HCT116 (cell line): ENCODE results near the gene GMPPA. TPM values are rescaled to one million over a fixed set of nuclear protein-coding genes. Genes with fewer than 3 reads are reported as not detected.

ENCODE experiments used
- ATAC-seq: fragments of 200-7000 bp; cut with Tn5 transposase; 2 replicates; pipeline ENCODE4 v1.9.1; 2020; ENCODE audit warnings: mild to moderate bottlenecking, moderate library complexity
- BruUV-seq: library from RNA; stranded (reverse); fragments of 400-500 nt; replicated peaks from 2 replicates; lab custom pipeline; 2021; lab: Mats Ljungman, UMichigan
- CTCF ChIA-PET: fragments of 300-600 bp; sonication (Branson Sonifier 250); formaldehyde crosslinking; loops from one replicate; lab custom pipeline; 2021; ENCODE audit warnings: antibody characterized with exemption; lab: Charles Lee
- POLR2A ChIA-PET: fragments of 300-600, 350-600 bp; sonication (Branson Sonifier 250); formaldehyde crosslinking; loops from one replicate; lab custom pipeline; 2021; ENCODE audit warnings: antibody characterized with exemption; lab: Charles Lee
- RAD21 ChIA-PET, 2 experiments: fragments of 300-600 bp; sonication (Branson Sonifier 250); formaldehyde crosslinking; loops; one replicate each; lab custom pipeline; 2023; ENCODE audit warnings: low total read pairs in 2 of 2; ENCODE audit not compliant: uncharacterized antibody in 2 of 2, unreplicated experiment in 2 of 2, low non-redundant PET in 1 of 2; lab: Charles Lee
- DNase-seq: peaks from one replicate; pipeline ENCODE4 v3.0.0-alpha.2; 2010; ENCODE audit warnings: low read depth, low spot score
- H2AFZ ChIP-seq: fragments of 200-600 bp; shearing (Covaris generic), sonication (generic); 2 replicates; pipeline ENCODE4 v1.6.1; 2017; ENCODE audit warnings: low read depth, mixed run types, mixed read lengths, antibody characterized with exemption, low read length; ENCODE audit not compliant: poor library complexity, severe bottlenecking
- H3K27ac ChIP-seq: 2 replicates; pipeline ENCODE4 v1.5.1; 2012; ENCODE audit warnings: low read depth, low read length
- H3K27me3 ChIP-seq: fragments of 200-600 bp; sonication (generic); 2 replicates; pipeline ENCODE4 v1.6.1; 2016; ENCODE audit warnings: mixed run types, low read length, mixed read lengths; ENCODE audit not compliant: insufficient read depth
- H3K36me3 ChIP-seq, 2 experiments: fragments of 200-500 bp in 1 of 2; fragments of 200-600 bp in 1 of 2; sonication (Bioruptor generic) in 1 of 2; sonication (generic) in 1 of 2; 2 replicates each; pipeline versions ENCODE4 v1.5.1 to v1.6.1; 2014 to 2016; ENCODE audit warnings: low read length in 2 of 2, inconsistent platforms in 1 of 2, mixed read lengths in 1 of 2, mixed run types in 1 of 2; ENCODE audit not compliant: insufficient read depth in 2 of 2, control insufficient read depth in 1 of 2
- H3K4me1 ChIP-seq, 2 experiments: fragments of 200-600 bp in 1 of 2; sonication (generic) in 1 of 2; 2 replicates each; pipeline versions ENCODE4 v1.5.1 to v1.6.1; 2012 to 2017; ENCODE audit warnings: low read length in 2 of 2, inconsistent platforms in 1 of 2, mild to moderate bottlenecking in 1 of 2, mixed read lengths in 1 of 2, mixed run types in 1 of 2, moderate library complexity in 1 of 2; ENCODE audit not compliant: insufficient read depth in 2 of 2, control insufficient read depth in 1 of 2
- H3K4me2 ChIP-seq: fragments of 200-600 bp; sonication (generic); 2 replicates; pipeline ENCODE4 v1.6.1; 2017; ENCODE audit warnings: mixed run types, low read length, mixed read lengths
- H3K4me3 ChIP-seq, 2 experiments: fragments of 200-600 bp in 1 of 2; sonication (generic) in 1 of 2; replicated peaks in 1 of 2; 2 replicates each; pipeline ENCODE4 v1.5.1; 2011 to 2016; ENCODE audit warnings: low read length in 2 of 2, control low read depth in 1 of 2, low read depth in 1 of 2, mild to moderate bottlenecking in 1 of 2, mixed read lengths in 1 of 2, mixed run types in 1 of 2
- H3K79me2 ChIP-seq: fragments of 200-600 bp; sonication (generic); 2 replicates; pipeline ENCODE4 v1.6.1; 2017; ENCODE audit warnings: mild to moderate bottlenecking, mixed run types, low read length, moderate library complexity, mixed read lengths; ENCODE audit not compliant: insufficient read depth
- H3K9ac ChIP-seq: fragments of 200-600 bp; sonication (generic); 2 replicates; pipeline ENCODE4 v1.6.1; 2016; ENCODE audit warnings: low read length, mixed read lengths
- H3K9me2 ChIP-seq: fragments of 200-600 bp; sonication (generic), shearing (Covaris generic); 2 replicates; pipeline ENCODE4 v1.6.1; 2017; ENCODE audit warnings: mixed run types, mild to moderate bottlenecking, moderate library complexity; ENCODE audit not compliant: insufficient read depth
- H3K9me3 ChIP-seq, 2 experiments: fragments of 200-500 bp in 1 of 2; fragments of 200-600 bp in 1 of 2; sonication (Bioruptor generic) in 1 of 2; sonication (generic) in 1 of 2; 2 replicates each; pipeline ENCODE4 v1.6.1; 2014 to 2017; ENCODE audit warnings: low read length in 2 of 2, mixed read lengths in 2 of 2, inconsistent platforms in 1 of 2, low read depth in 1 of 2, mild to moderate bottlenecking in 1 of 2, mixed run types in 1 of 2, moderate library complexity in 1 of 2; ENCODE audit not compliant: control insufficient read depth in 1 of 2, insufficient read depth in 1 of 2
- H4K20me1 ChIP-seq: fragments of 200-600 bp; sonication (generic), shearing (Covaris generic); 2 replicates; pipeline ENCODE4 v1.6.1; 2017; ENCODE audit warnings: mixed run types, mild to moderate bottlenecking, moderate library complexity; ENCODE audit not compliant: insufficient read depth
- CEBPB ChIP-seq: IDR thresholded peaks from 2 replicates; pipeline ENCODE4 v1.6.1; 2012; ENCODE audit warnings: low read depth
- EZH2phosphoT487 ChIP-seq: fragments of 200-600 bp; IDR thresholded peaks from 2 replicates; pipeline ENCODE4 v1.6.1; 2018; ENCODE audit warnings: antibody characterized with exemption, borderline replicate concordance
- FOSL1 ChIP-seq: IDR thresholded peaks from 2 replicates; pipeline ENCODE4 v1.6.1; 2012; ENCODE audit warnings: low read depth
- POLR2AphosphoS5 ChIP-seq: IDR thresholded peaks from 2 replicates; pipeline ENCODE4 v1.6.1; 2011; ENCODE audit warnings: mild to moderate bottlenecking, low read depth, low read length, moderate library complexity
- RAD21 ChIP-seq: IDR thresholded peaks from 2 replicates; pipeline ENCODE4 v1.6.1; 2012; ENCODE audit warnings: low read depth, mild to moderate bottlenecking
- SIN3A ChIP-seq: IDR thresholded peaks from 2 replicates; pipeline ENCODE4 v1.6.1; 2012; ENCODE audit warnings: low read depth
- SP1 ChIP-seq: IDR thresholded peaks from 2 replicates; pipeline ENCODE4 v1.6.1; 2012; ENCODE audit warnings: low read depth
- TCF7L2 ChIP-seq: IDR thresholded peaks from 2 replicates; pipeline ENCODE4 v1.7.0; 2011; ENCODE audit warnings: borderline replicate concordance, inconsistent platforms; ENCODE audit not compliant: insufficient read depth, insufficient read length; ENCODE audit errors: extremely low read depth
- ZFX ChIP-seq: fragments of 450-650 bp; IDR thresholded peaks from 2 replicates; pipeline ENCODE4 v1.6.1; 2017
- ZNF274 ChIP-seq: fragments of 200-500 bp; sonication (Bioruptor generic); IDR thresholded peaks from 2 replicates; pipeline ENCODE4 v1.6.1; 2014; ENCODE audit warnings: mild to moderate bottlenecking, low read depth, low read length, inconsistent platforms
- intact Hi-C: fragments of 100-400 bp; cut with micrococcal nuclease; formaldehyde crosslinking; loops from 2 replicates; pipeline ENCODE4 v1.10.0; 2022
- total RNA-seq: library from RNA; stranded (reverse); gene quantifications from one replicate; pipeline ENCODE4 v1.2.1, GENCODE V29; 2021; ENCODE audit not compliant: unreplicated experiment
- TF ChIP-seq, protein P1 (sequence below): IDR thresholded peaks from 2 replicates; pipeline ENCODE4 v1.6.1; 2012

The GMPPA gene
- total RNA-seq, 1 experiment from 2014 or later: 71.8 TPM

DNA sequence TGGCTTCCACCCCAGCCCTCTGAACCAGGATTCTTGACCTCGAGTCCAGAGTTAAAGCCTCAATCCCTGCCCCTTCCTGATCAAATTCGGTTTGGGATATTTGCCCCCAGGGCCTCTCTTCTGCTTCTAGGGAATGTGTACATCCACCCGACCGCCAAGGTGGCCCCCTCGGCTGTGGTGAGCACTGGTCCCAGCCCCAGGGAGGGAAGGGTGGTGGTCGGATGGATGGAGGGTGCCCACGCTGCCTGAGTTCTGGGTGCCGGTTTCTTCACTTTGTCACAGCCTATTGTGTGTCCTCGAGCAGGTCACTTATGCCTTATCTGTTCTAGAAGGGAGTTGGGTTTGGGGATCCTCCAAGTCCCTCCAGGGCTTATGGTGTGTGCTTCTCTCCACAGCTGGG is 6.9 kb downstream of the GMPPA start:
- Histone ChIP-seq H3K9me3 (no peaks in the 10 kb centered on the region), H3K27ac (no peak overlapping the region), H3K4me3 (no peak overlapping the region), H3K9ac (no peak overlapping the region), H3K9me2 (no peaks in the 10 kb centered on the region), H3K79me2 (no peaks in the 10 kb centered on the region), H2AFZ (no peak overlapping the region), H3K4me2 (no peak overlapping the region), H3K27me3 (no peaks in the 10 kb centered on the region), H3K36me3 (peaks cover 6% of the 10 kb centered on the region in 2 experiments; a peak in 1 of 4 replicates), H3K4me1 (peaks cover 0 to 34% of the 10 kb centered on the region in 2 experiments; a peak in 2 of 4 replicates), H4K20me1 (no peaks in the 10 kb centered on the region)
- ChIA-PET POLR2A (no interaction called here), RAD21 (no interaction called here), CTCF (interaction anchor here (1.0 kb wide), 1 partner anchor 10 kb away, joined by 3 read pairs; a partner anchor contains a TSS)
- intact Hi-C loops: no loop called here
- BruUV-seq: no TSS peak
- TF ChIP-seq EZH2phosphoT487: no peak
- no peak for TF ChIP-seq SIN3A
- TF ChIP-seq ZNF274: no peak
- TF ChIP-seq SP1: no peak
- TF ChIP-seq FOSL1: no peak
- TF ChIP-seq RAD21: no peak
- TF ChIP-seq, protein P1, sequence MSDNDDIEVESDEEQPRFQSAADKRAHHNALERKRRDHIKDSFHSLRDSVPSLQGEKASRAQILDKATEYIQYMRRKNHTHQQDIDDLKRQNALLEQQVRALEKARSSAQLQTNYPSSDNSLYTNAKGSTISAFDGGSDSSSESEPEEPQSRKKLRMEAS: no peak
- TF ChIP-seq TCF7L2: no peak
- TF ChIP-seq ZFX: no peak
- no peak for TF ChIP-seq POLR2AphosphoS5
- TF ChIP-seq CEBPB: no peak
- DNase-seq (no peak), ATAC-seq (no peak)
